ENCODE results near the gene CADM1. TPM values are rescaled to one million over a fixed set of nuclear protein-coding genes. Genes with fewer than 3 reads are reported as not detected.

Gene CADM1
- polyA plus RNA-seq, 4 donors = 130 to 282 (median 144) TPM

DNA sequence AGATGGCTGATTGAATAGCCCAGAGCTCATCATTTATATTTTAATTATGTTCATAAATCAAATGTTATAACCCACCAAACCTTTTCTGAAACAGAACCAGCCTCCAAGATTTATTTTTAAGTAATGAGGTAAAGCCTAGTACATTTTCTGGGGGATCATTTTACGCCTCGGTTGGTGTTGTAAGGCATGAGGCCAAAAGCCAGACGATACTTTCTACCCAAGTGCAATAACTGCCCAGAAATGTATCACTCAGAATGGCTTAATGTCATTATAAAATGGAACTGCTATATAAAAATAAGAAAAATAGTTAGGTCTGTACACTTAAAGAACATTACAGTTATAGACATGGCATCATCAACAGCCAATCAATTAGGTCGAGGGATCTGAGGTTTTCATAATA, 283.3 kb downstream of the CADM1 start:
- DNase-seq (ENCODE audit: low read depth in 4 of 4, low spot score in 3 of 4) = no peak

- DNase-seq (ENCODE audit: low read depth in 4 of 4, low spot score in 3 of 4) = no peak
These were observed 283.8 kb downstream of the CADM1 start for GRCh38 chr11:115220423-115220822.

GRCh38 chr11:115219376-115219775, 284.8 kb downstream of the CADM1 start:
- DNase-seq (ENCODE audit: low read depth in 4 of 4, low spot score in 3 of 4) = no peak

DNA sequence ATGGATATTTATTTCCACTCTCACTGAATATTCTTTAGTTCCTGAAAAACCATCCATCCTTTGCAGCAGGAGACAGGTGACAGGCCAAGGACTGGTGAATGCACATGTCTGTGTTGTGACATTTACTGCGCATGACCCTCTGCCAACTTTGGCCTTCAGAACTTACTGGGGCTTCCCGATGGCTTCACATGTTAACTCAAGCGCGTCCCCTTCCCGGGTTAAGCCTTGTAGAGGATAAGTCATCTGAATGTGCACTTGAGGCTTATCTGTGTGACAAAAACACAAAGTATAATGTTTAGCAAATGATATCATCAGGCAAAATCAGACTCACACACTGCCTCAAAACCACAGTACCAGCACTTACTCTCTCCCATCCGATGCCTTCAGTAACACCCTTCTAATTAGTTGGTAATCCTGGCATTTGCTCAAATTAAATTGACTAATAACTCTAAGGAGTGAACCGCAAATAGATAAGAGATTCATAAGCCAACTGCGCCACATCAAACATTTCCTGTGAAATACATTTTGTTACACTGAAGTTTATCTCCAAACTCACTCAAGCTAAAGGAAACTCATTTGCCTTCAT, 286.4 kb downstream of the CADM1 start:
- DNase-seq (ENCODE audit: low read depth in 4 of 4, low spot score in 3 of 4) = no peak

DNA sequence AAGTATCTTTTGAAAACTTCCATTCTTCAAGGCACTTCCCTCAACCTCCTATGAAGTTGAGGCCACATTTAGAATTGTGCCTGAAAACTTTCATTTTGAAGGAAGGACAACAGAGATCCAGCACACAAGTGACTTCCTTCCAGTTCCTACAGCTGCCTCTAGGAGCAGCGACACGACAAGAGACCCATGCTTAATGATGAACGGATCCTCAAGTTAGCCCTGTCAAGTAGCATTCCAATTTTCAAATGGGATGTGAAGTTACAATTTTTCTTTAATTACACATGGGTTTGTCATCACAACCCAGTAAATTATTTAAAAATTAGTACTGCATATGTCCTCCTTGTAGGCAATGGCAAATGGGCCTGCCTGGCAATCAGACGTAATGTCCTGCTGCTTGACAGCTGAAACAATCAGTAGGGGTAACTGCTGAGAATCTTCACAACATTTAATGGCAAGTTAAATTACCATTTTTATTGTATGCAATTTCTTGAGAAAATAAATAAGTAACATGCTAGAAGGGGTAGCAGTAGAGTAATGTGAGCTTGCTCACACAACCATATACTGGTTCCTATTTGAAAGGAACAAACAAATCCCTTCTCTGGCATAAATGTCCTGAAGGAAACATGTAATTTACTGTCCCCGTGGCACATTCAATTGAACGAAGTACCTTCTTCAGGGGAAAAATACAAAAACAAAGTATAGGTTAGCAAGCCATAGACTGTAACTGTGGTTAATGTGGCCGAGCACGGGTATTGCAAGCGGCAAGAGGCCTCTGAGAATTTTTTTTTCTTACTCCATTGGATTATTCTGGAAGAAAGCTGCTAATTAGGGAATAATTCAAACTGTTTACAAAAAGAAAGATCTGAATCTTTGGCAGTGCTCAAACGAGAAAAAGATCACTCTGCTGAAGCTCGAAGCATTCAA, 288.3 kb downstream of the CADM1 start:
- DNase-seq (ENCODE audit: low read depth in 4 of 4, low spot score in 3 of 4) = no peak

DNA sequence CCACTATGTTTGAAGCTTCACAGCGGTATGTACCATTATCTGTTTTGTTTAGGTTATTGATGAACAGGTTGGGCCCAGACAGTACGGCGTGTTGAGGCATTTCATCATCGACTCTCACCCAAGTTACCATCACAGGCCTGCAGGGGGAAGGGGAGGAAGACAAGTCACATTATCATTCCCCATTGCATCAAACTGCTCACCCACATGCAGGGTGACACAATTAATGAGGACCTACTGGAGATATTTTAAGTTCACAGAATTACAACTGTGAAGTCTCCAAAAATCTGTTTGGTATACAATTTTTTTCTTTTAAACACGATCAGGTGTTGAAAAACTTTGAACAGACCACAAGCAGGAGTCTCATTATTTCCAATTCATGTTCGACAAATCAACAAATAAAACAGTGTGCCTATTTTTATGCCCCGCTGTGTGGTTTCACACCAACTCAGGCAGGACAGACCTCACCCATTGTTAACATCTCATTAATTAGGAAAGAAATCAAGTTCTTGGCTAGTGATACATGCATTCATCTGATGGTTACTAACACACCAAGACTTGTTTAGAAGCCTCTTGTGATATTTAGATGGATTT, 289.5 kb downstream of the CADM1 start:
- no peak for DNase-seq (ENCODE audit: low read depth in 4 of 4, low spot score in 3 of 4)

GRCh38 chr11:115213007-115213406, 291.2 kb downstream of the CADM1 start:
- DNase-seq (ENCODE audit: low read depth in 4 of 4, low spot score in 3 of 4) = no peak

DNA sequence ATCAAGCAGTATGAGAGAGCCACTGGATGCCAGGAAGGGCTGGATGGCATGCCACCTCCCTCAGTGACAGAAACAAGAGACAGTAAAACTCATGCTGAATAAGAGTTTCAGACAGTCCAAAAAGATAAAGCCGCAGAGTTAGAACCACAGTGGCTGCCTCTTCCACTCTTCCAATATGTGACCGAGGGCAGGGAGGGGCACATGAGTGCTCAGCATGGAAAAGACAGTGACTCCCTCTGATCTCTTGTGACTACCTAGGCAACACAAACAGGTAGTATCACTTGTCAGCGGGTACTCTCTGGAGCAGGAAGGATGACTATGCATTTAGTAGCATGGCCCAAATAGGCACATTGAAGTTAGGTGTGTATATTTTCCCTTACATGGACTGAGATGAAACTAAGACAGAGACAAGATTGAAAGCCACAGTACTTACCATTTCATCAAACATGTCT, 295.4 kb downstream of the CADM1 start:
- no peak for DNase-seq (ENCODE audit: low read depth in 4 of 4, low spot score in 3 of 4)

- no peak for DNase-seq (ENCODE audit: low read depth in 4 of 4, low spot score in 3 of 4)
These were observed 296.3 kb downstream of the CADM1 start for GRCh38 chr11:115207916-115208315.

DNA sequence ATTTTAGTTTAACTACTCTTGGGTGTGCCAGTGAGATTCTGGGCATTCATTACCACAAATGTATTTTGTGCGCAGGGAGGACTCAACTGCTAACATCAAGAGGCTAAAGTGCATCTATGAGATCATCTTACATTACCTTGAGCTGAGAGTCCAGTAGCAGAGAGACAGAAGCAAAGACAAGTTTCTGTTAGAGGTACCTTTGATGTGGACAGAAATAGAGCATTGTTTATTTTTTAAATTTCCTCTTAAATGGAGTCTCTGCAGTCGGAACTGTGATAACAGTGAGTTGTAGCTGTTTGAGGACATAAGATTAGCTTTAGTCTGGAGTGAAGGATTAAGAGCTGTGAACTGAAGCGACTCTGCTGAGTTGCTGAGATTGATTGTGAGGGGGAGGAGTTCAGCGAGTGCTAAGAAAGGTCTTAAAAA, 297.0 kb downstream of the CADM1 start:
- no peak for DNase-seq (ENCODE audit: low read depth in 4 of 4, low spot score in 3 of 4)

DNA sequence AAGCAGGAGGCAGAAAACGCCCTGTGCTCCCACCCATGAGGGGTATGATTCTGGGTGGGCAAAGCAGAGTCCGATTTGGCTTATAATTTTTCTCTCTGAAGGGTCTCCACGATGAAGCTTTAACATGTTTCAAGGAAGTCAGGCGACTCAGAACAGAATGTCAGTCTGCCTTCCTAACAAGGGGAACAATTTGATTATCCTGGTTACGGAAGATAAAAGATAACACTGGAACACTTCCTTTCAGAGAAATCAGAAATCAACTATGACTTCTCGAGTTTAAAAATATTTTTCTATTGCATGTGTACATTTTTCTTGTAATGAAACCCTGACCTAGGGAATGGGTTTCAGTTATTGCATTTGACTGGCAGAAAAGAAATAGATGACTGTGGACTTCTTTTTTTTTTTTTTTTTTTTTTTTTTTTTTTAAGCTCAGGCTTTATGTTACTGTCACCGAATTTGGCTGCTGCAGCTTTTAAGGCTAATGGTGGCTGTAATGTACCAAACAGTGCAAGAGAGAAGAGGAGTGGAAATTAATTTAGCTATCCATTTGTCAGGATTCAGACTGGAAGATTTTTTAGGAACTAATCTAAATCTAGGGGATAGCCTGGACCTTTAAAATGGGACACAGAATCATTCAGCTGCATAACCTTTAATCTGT, 297.7 kb downstream of the CADM1 start:
- DNase-seq (ENCODE audit: low read depth in 4 of 4, low spot score in 3 of 4) = no peak

- no peak for DNase-seq (ENCODE audit: low read depth in 4 of 4, low spot score in 3 of 4)
These were observed 301.2 kb downstream of the CADM1 start for GRCh38 chr11:115202900-115203552.

DNA sequence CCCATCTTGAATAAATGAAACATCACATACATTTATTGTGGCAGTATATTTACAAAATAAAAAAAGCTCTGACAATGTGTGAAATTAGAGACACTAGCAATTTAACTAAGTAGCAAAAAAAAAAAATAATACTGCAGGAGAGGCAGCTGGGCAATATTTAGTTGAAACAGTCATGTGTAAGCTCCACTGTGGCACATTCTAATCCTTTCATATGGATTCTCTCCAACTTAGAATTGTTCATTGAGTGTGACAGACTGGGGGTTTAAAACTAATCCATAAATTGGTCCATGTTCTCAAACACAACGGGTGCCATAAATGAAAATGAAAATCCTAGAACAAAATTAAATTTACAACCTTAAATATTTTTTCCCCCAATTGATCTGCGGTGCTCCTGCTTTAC, 302.1 kb downstream of the CADM1 start:
- DNase-seq (ENCODE audit: low read depth in 4 of 4, low spot score in 3 of 4) = no peak

DNA sequence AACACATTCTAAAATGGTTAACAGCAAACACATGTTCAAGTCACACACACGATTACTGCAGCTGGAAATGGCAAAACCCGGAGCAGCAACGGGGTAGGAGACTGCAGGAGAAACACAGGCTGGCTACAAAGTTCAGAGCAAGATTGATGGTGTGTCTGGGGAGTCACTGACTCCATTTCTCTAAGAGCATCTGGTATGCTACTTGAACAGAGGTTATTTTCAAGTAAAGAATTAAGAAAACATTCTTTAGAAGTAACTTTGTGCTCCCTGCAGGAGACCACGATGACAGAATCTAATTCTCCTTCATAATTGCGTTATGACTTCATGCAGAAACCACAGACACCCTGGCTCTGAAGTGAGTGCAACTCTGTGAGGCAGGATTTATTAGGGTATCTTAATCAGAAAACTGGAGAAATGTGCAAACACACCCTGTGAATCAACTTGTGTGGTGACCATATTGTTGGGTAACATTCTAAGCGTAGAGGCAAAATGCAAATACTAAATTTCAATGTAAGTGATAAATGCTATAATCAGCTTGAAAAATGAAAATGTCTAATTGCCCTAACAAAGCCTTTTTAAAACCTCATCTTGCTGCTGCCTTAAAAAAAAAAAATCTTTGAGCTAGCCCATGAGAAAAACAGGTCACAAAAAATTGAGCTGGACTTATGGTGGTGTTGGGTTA, 303.0 kb downstream of the CADM1 start:
- DNase-seq (ENCODE audit: low read depth in 4 of 4, low spot score in 3 of 4) = peak in 1 of 4 donors; percentile 55

DNA sequence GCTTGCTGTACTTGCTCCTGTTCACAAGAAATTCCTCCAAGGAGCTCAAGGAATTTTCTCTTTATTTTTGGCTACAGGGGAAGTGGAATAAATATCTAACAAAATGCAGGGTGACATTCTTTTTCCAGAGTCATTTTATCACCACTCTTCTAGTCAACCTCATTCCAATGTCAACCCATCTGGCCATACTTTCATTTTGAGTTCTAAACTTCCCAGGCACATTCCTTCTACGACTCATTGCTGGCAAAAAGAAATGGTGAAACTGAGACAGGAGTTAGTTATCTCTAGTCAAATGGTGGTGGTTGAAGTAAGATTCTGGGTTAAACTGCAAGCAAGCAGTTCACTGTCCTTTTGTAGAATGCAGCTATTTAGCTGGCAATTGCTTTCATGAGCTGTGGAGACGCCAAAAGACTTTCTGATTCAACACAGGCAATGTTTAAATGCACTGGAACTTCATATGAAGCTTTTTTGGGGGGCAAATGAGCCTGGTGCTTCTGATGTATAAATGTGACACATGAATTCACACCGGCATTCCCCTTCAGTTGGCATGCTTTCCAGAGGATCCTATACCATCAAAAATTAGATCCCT, 304.6 kb downstream of the CADM1 start:
- DNase-seq (ENCODE audit: low read depth in 4 of 4, low spot score in 3 of 4) = no peak

DNA sequence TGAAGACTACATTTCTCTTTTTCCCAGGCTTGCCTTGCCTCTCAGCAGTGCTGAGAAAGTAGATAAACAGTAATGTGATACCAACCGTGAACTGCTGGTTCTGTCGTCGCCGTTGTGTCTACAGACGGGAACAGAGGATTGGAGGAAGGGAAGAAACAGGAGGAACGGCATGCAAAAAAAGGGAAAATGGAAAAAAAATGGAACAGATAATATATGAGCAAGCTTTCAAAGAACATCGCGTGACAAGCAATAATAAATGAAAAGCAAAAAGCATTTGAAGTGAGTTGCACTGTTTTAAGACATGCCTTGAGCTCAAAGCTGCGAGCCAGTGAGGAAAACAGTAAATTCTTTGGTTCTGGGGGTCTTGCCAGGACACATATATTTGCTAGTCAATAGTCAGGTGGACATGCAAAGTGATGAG, 305.9 kb downstream of the CADM1 start:
- no peak for DNase-seq (ENCODE audit: low read depth in 4 of 4, low spot score in 3 of 4)

DNA sequence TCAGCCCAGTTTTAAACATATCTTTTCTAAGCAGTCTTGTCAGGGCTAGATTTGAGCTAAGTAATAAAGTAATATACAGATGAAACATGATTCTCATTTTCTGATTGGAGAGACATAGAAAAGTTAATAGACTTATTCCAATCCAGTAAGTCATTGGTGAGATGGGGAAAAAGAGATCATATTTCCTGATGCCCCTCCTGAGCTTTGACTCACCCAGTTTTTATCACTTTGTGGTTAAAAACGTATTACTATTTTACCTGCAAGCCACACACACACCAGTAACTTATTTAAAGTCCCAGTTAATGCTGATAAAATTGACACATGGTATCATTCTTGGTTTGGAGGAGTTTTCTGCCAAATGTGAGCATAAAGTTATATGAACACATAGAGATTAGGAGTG, 306.8 kb downstream of the CADM1 start:
- no peak for DNase-seq (ENCODE audit: low read depth in 4 of 4, low spot score in 3 of 4)

DNA sequence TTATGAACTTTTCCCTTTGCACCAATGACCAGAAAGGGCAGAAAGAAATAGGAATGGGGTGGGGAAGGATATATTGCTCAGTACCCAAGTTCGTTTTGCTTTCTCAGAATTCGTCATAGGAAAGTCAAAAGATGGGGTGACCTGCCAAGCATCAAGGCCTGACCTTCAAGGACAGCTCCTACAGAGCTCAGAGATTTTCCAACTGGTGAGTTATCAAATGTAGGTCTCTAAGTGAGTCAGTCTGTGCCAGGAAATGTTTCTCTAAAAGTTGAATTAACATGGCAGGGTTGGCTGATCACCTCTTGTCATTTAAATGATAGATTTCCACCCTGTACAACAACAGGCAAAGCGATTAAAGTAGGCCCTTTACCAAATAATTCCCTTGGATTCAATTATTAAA, 307.2 kb downstream of the CADM1 start:
- DNase-seq (ENCODE audit: low read depth in 4 of 4, low spot score in 3 of 4) = no peak

GRCh38 chr11:115194802-115195110, 309.5 kb downstream of the CADM1 start:
- no peak for DNase-seq (ENCODE audit: low read depth in 4 of 4, low spot score in 3 of 4)

Data from left renal pelvis (tissue), 4 donors.